BJ (cell line): Measurements from ENCODE around the gene SERPINE2. TPM values are rescaled to one million over a fixed set of nuclear protein-coding genes. Genes with fewer than 3 reads are reported as not detected.

ENCODE experiments used
- CTCF ChIA-PET: fragments of 350-600 bp; formaldehyde crosslinking; extraction: SDS; loops from one replicate; lab custom pipeline; 2021; ENCODE audit warnings: antibody characterized with exemption, inconsistent platforms; lab: Yijun Ruan, JAX
- POLR2A ChIA-PET: fragments of 300-600 bp; sonication (Branson Sonifier 250); formaldehyde crosslinking; extraction: SDS; loops from one replicate; lab custom pipeline; 2021; ENCODE audit warnings: antibody characterized with exemption; lab: Charles Lee
- DNase-seq: peaks from one replicate; pipeline ENCODE4 v3.0.0-alpha.2; 2011; ENCODE audit warnings: low read depth
- H3K27me3 ChIP-seq: 2 replicates; pipeline ENCODE4 v1.6.0; 2011; ENCODE audit warnings: low read length; ENCODE audit not compliant: control insufficient read depth, insufficient read depth
- H3K36me3 ChIP-seq: 2 replicates; pipeline ENCODE4 v1.5.1; 2011; ENCODE audit warnings: low read length; ENCODE audit not compliant: control insufficient read depth, insufficient read depth
- H3K4me3 ChIP-seq: 2 replicates; pipeline ENCODE4 v1.5.1; 2011; ENCODE audit warnings: low read depth, mild to moderate bottlenecking, control low read depth, low read length
- polyA plus RNA-seq: library from polyadenylated mRNA; depleted of rRNA; stranded (reverse); fragments of >200 nt; gene quantifications from 2 replicates; pipeline ENCODE4 v1.2.3, GENCODE V29; 2011
- TF ChIP-seq, protein P1 (sequence below): IDR thresholded peaks from 2 replicates; pipeline ENCODE4 v1.5.1; 2011; ENCODE audit warnings: low read depth, mild to moderate bottlenecking, control low read depth, inconsistent platforms, low read length, moderate library complexity; ENCODE audit not compliant: insufficient read depth

SERPINE2 gene
- polyA plus RNA-seq, 1 experiment: 750 TPM

DNA sequence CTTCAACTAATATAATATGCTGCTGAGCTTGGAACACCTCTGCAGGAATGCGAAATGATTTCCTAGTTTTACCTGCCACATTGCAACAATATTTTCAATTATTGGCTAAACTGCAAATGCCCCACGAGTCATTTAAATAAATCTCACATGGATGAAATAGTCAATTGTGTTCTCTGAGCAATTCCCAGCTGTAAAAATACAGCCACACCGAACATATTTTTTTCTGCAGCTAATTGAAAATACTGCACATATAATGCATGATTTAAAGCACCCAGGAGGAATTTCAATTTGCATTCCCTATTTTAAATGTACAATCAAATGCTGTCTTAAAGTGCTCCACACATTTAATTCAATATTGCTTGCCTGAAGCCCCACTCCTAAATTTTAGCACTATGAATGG is 18.6 kb downstream of the SERPINE2 start:
- DNase-seq: no peak
- ChIA-PET POLR2A (no interaction called here), CTCF (interaction anchor here (1.5 kb wide), 1 partner anchor 27 kb away, joined by 6 read pairs; no protein-coding TSS in a partner anchor)
- peaks cover 3% of the 10 kb centered on the region; the same call in 1 of the 2 replicates for H3K36me3 ChIP-seq
- TF ChIP-seq, protein P1, sequence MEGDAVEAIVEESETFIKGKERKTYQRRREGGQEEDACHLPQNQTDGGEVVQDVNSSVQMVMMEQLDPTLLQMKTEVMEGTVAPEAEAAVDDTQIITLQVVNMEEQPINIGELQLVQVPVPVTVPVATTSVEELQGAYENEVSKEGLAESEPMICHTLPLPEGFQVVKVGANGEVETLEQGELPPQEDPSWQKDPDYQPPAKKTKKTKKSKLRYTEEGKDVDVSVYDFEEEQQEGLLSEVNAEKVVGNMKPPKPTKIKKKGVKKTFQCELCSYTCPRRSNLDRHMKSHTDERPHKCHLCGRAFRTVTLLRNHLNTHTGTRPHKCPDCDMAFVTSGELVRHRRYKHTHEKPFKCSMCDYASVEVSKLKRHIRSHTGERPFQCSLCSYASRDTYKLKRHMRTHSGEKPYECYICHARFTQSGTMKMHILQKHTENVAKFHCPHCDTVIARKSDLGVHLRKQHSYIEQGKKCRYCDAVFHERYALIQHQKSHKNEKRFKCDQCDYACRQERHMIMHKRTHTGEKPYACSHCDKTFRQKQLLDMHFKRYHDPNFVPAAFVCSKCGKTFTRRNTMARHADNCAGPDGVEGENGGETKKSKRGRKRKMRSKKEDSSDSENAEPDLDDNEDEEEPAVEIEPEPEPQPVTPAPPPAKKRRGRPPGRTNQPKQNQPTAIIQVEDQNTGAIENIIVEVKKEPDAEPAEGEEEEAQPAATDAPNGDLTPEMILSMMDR: no peak
- no peaks in the 10 kb centered on the region for H3K27me3 ChIP-seq
- H3K4me3 ChIP-seq: no peak overlapping the region

DNA sequence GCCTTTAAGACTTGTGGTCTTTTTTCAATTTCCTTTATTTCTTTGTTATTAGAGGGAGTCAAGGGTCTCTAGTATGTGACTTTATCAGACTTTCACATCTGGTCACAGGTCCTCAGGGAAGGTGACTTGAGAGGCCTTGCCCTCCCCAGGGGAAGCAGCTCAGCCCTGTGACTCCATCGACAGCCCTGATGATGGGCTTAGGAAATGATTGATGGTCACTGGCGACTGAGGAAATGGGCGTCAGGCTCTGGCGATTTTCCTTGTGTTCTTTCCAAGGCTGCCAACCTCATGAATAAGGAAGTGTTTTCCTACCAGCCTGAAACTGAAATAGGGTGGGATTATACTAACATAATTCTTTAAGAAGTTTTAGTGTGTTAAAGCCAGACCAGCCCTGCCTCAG is 21.1 kb downstream of the SERPINE2 start:
- CTCF ChIA-PET: interaction anchor here (1.4 kb wide), 1 partner anchor 267 kb away, joined by 4 read pairs; no protein-coding TSS in a partner anchor
- H3K4me3 ChIP-seq: no peak overlapping the region
- POLR2A ChIA-PET: no interaction called here
- peaks cover 10% of the 10 kb centered on the region for H3K36me3 ChIP-seq
- DNase-seq: no peak
- TF ChIP-seq, protein P1: no peak
- H3K27me3 ChIP-seq: no peaks in the 10 kb centered on the region

DNA sequence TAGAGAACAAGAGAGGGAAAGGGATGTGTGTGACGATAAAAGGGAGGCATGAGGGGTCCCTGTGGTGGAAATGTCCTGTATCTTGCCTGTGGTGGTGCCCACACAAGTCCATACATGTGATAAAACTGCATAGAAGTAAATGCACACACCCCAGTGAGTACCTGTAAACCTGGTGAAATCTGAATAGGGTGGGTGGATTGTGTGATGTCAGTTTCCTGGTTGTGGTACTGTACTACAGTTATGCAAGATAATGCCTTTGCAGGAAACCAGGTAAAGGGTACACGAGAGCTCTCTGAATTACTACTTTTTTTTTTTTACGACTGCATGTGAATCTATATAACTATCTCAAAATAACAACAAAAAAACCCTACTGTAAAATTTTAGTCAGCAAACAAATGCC is 22.1 kb downstream of the SERPINE2 start:
- ChIA-PET CTCF (interaction anchor here (1.4 kb wide), 1 partner anchor 268 kb away, joined by 4 read pairs; no protein-coding TSS in a partner anchor), POLR2A (no interaction called here)
- DNase-seq: no peak
- Histone ChIP-seq H3K36me3 (peaks cover 10% of the 10 kb centered on the region), H3K4me3 (no peak overlapping the region), H3K27me3 (no peaks in the 10 kb centered on the region)
- TF ChIP-seq, protein P1: no peak

DNA sequence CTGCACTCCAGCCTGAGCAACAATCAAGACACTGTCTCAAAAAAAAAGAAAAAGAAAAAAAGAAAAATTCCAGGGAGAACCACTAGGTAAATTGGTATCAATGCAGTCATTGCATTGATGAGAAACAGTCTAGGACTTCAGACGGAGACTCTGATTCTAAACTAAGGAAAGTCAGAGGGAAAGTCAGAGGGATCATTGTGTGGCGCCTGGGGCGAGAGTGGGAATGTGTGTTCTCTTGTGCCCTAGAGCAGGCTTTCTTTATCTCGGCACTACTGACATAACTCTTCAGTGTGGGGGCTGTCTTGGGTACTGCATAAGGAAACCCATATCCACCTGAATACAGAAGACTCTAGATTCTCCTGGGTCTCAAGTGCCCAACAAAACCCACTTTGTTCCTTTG is 24.8 kb downstream of the SERPINE2 start:
- CTCF ChIA-PET: interaction anchor here (0.8 to 1.0 kb wide), 2 partner anchors 19 to 21 kb away, joined by 3 to 4 read pairs; no protein-coding TSS in a partner anchor
- Histone ChIP-seq H3K4me3 (no peak overlapping the region), H3K27me3 (no peaks in the 10 kb centered on the region), H3K36me3 (peaks cover 8% of the 10 kb centered on the region)
- TF ChIP-seq, protein P1: no peak
- POLR2A ChIA-PET: no interaction called here
- no peak for DNase-seq

DNA sequence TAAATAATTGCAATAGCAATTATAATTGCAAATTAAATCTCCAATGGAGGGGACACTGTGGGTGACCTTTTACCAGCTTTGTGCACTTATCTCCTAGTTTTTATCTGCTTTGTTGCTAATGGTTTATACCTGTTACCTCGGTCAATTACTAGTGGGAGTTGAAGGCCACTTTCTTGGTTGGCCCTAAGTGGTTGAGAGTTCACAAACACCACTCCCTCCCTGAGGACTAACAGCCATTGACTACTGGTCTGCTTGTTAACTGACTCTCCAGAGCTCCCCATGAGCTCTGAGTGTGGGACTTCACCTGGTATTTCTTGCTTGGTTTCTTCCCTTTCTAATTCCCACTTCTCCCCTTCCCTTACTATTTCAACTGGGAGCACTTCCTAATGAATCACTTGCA is 27.2 kb downstream of the SERPINE2 start:
- ChIA-PET POLR2A (no interaction called here), CTCF (no interaction called here)
- no peak overlapping the region for H3K4me3 ChIP-seq
- TF ChIP-seq, protein P1: no peak
- DNase-seq: no peak
- H3K36me3 ChIP-seq: peaks cover 9% of the 10 kb centered on the region
- no peaks in the 10 kb centered on the region for H3K27me3 ChIP-seq
